ENCODE results near the gene NOVA2.

The NOVA2 gene

GRCh38 chr19:45917421-45918091 is 56.1 kb downstream of the NOVA2 start:
- no peak for DNase-seq (ENCODE audit: low read depth)
- no peak for TF ChIP-seq CTCF (IDR thresholded peaks at IDR 0.05; ENCODE audit: low read length, missing control alignments)
- H3K4me3 ChIP-seq (replicated peaks; ENCODE audit: low read depth, low read length), result no peak overlapping the region

- DNase-seq (ENCODE audit: low read depth), result peak; percentile 33
- TF ChIP-seq CTCF (IDR thresholded peaks at IDR 0.05; ENCODE audit: low read length, missing control alignments), result peak; percentile 20
These were observed 59.5 kb downstream of the NOVA2 start, which contains the start of gene NANOS2 for GRCh38 chr19:45913874-45914830. Gene NANOS2, minus strand, starts transcription at chr19:45914778. Its CDS starts 85 bp downstream, at chr19:45914693.

GRCh38 chr19:45911291-45911690 is 62.4 kb downstream of the NOVA2 start:
- H3K4me3 ChIP-seq (replicated peaks; ENCODE audit: low read depth, low read length), result no peak overlapping the region
- DNase-seq (ENCODE audit: low read depth), result no peak
- TF ChIP-seq CTCF (IDR thresholded peaks at IDR 0.05; ENCODE audit: low read length, missing control alignments), result no peak

More at GRCh38 chr19:45913874-45914830, 59.5 kb downstream of the NOVA2 start, which contains the start of gene NANOS2:
- H3K4me3 ChIP-seq (replicated peaks; ENCODE audit: low read depth, low read length), result no peak within 1 kb of the TSS

- no peak for TF ChIP-seq CTCF (IDR thresholded peaks at IDR 0.05; ENCODE audit: low read length, missing control alignments)
- no peak for DNase-seq (ENCODE audit: low read depth)
- H3K4me3 ChIP-seq (replicated peaks; ENCODE audit: low read depth, low read length), result no peak overlapping the region
These were observed 64.7 kb downstream of the NOVA2 start for GRCh38 chr19:45908956-45909355.

GRCh38 chr19:45906221-45906620 is 67.4 kb downstream of the NOVA2 start:
- DNase-seq (ENCODE audit: low read depth), result peak; percentile 62
- TF ChIP-seq CTCF (IDR thresholded peaks at IDR 0.05; ENCODE audit: low read length, missing control alignments), result no peak
- no peak overlapping the region for H3K4me3 ChIP-seq (replicated peaks; ENCODE audit: low read depth, low read length)

- TF ChIP-seq CTCF (IDR thresholded peaks at IDR 0.05; ENCODE audit: low read length, missing control alignments), result no peak
- no peak overlapping the region for H3K4me3 ChIP-seq (replicated peaks; ENCODE audit: low read depth, low read length)
- no peak for DNase-seq (ENCODE audit: low read depth)
These were observed 68.7 kb downstream of the NOVA2 start for GRCh38 chr19:45905011-45905410.

Data from fibroblast of pulmonary artery (primary cell).